CD14-positive monocyte (primary cell): Measurements from ENCODE around the gene HUWE1. TPM values are rescaled to one million over a fixed set of nuclear protein-coding genes. Genes with fewer than 3 reads are reported as not detected.

Experiments
- DNase-seq, 3 donors: peaks; one replicate each; pipeline ENCODE4 v3.0.0-alpha.2; 2011 to 2022
- H2AFZ ChIP-seq: 2 replicates; pipeline ENCODE4 v1.6.0; 2012; ENCODE audit warnings: mild to moderate bottlenecking, low read depth, low read length, inconsistent platforms; ENCODE audit not compliant: insufficient read depth, poor library complexity, severe bottlenecking
- H3K27ac ChIP-seq, 2 donors: 1 replicate in 1 of 2; 2 replicates in 1 of 2; pipeline ENCODE4 v1.5.1; 2012 to 2013; ENCODE audit warnings: low read length in 2 of 2, control low read depth in 1 of 2, inconsistent platforms in 1 of 2, low read depth in 1 of 2, mild to moderate bottlenecking in 1 of 2
- H3K27me3 ChIP-seq, 2 donors: one replicate each; pipeline versions ENCODE4 v1.6.0 to v1.6.1; 2011 to 2013; ENCODE audit warnings: low read length in 2 of 2; ENCODE audit not compliant: control insufficient read depth in 2 of 2, insufficient read depth in 2 of 2
- H3K36me3 ChIP-seq, 2 donors: replicated peaks in 1 of 2; 1 replicate in 1 of 2; 2 replicates in 1 of 2; pipeline versions ENCODE4 v1.5.1 to v1.6.1; 2012 to 2013; ENCODE audit warnings: low read length in 2 of 2, control low read depth in 1 of 2, inconsistent platforms in 1 of 2, mild to moderate bottlenecking in 1 of 2; ENCODE audit not compliant: insufficient read depth in 2 of 2, control insufficient read depth in 1 of 2
- H3K4me1 ChIP-seq, 2 donors: 1 replicate in 1 of 2; 2 replicates in 1 of 2; pipeline versions ENCODE4 v1.5.1 to v1.6.1; 2012 to 2013; ENCODE audit warnings: low read length in 2 of 2, control low read depth in 1 of 2, inconsistent platforms in 1 of 2, mild to moderate bottlenecking in 1 of 2, moderate library complexity in 1 of 2; ENCODE audit not compliant: insufficient read depth in 2 of 2, control insufficient read depth in 1 of 2
- H3K4me2 ChIP-seq: replicated peaks from 2 replicates; pipeline ENCODE3; 2012; ENCODE audit warnings: low read length, moderate library complexity, mild to moderate bottlenecking; ENCODE audit not compliant: poor library complexity, severe bottlenecking; ENCODE audit errors: extremely low read depth
- H3K4me3 ChIP-seq, 3 experiments: fragments of 200-600 bp in 1 of 3; sonication (generic) in 1 of 3; replicated peaks in 1 of 3; 1 replicate in 2 of 3; 2 replicates in 1 of 3; pipeline ENCODE4 v1.5.1; 2011 to 2013; ENCODE audit warnings: low read length in 3 of 3, mild to moderate bottlenecking in 3 of 3, control low read depth in 2 of 3, low read depth in 2 of 3, inconsistent platforms in 1 of 3, moderate library complexity in 1 of 3
- H3K79me2 ChIP-seq: 2 replicates; pipeline ENCODE4 v1.6.0; 2012; ENCODE audit warnings: mild to moderate bottlenecking, control low read depth, inconsistent platforms, low read length, moderate library complexity; ENCODE audit not compliant: insufficient read depth
- H3K9ac ChIP-seq: 2 replicates; pipeline ENCODE4 v1.6.0; 2017; ENCODE audit warnings: low read length, mild to moderate bottlenecking; ENCODE audit not compliant: insufficient read depth, poor library complexity, severe bottlenecking
- H3K9me3 ChIP-seq, 2 donors: replicated peaks in 1 of 2; 1 replicate in 1 of 2; 2 replicates in 1 of 2; pipeline versions ENCODE4 v1.5.1 to v1.6.1; 2012 to 2013; ENCODE audit warnings: low read length in 2 of 2, control low read depth in 1 of 2; ENCODE audit not compliant: control insufficient read depth in 1 of 2, insufficient read depth in 1 of 2
- H4K20me1 ChIP-seq: 2 replicates; pipeline ENCODE4 v1.6.0; 2012; ENCODE audit warnings: mild to moderate bottlenecking, low read length, control low read depth, moderate library complexity; ENCODE audit not compliant: insufficient read depth
- H3K27ac Mint-ChIP-seq, 7 donors: one replicate each; pipeline ENCODE4 v1.8.0; 2020; ENCODE audit warnings: mild to moderate bottlenecking in 7 of 7, mixed read lengths in 7 of 7, moderate library complexity in 6 of 7, inconsistent platforms in 2 of 7
- H3K27me3 Mint-ChIP-seq, 3 donors: one replicate each; pipeline ENCODE4 v1.8.0; 2021 to 2022; ENCODE audit warnings: low read depth in 3 of 3, mild to moderate bottlenecking in 3 of 3, mixed read lengths in 3 of 3, moderate library complexity in 3 of 3, inconsistent platforms in 1 of 3
- H3K36me3 Mint-ChIP-seq, 2 donors: one replicate each; pipeline ENCODE4 v1.8.0; 2020; ENCODE audit warnings: mixed read lengths in 2 of 2, inconsistent platforms in 1 of 2, mild to moderate bottlenecking in 1 of 2
- H3K4me1 Mint-ChIP-seq: one replicate; pipeline ENCODE4 v1.8.0; 2020; ENCODE audit warnings: mild to moderate bottlenecking, mixed read lengths
- H3K4me3 Mint-ChIP-seq, 2 donors: one replicate each; pipeline ENCODE4 v1.8.0; 2020; ENCODE audit warnings: mild to moderate bottlenecking in 2 of 2, mixed read lengths in 2 of 2, moderate library complexity in 1 of 2
- H3K9me3 Mint-ChIP-seq, 7 donors: one replicate each; pipeline ENCODE4 v1.8.0; 2020 to 2022; ENCODE audit warnings: mixed read lengths in 7 of 7, mild to moderate bottlenecking in 6 of 7, moderate library complexity in 6 of 7, inconsistent platforms in 2 of 7
- WGBS: methylation state at CpG from one replicate; pipeline ENCODE4 v1.1.5; 2013; ENCODE audit warnings: missing lambda C conversion rate; ENCODE audit not compliant: insufficient coverage; 5-methylcytosine and 5-hydroxymethylcytosine counted together
- intact Hi-C, 2 donors: fragments of 100-400 bp; cut with micrococcal nuclease; formaldehyde crosslinking; loops; one replicate each; pipeline versions ENCODE4 v1.15.0 to v1.15.1; 2023
- polyA plus RNA-seq, 3 donors: library from polyadenylated mRNA; depleted of rRNA in 1 of 3; unstranded in 2 of 3; stranded (reverse) in 1 of 3; fragments of 300-500 nt in 2 of 3; fragments of >200 nt in 1 of 3; fragmentation: Illumina TruSeq in 2 of 3; gene quantifications; 1 replicate in 2 of 3; 2 replicates in 1 of 3; pipeline ENCODE4 v1.2.3, GENCODE V29; 2012 to 2021
- TF ChIP-seq, protein P1 (sequence below): fragments of 200-600 bp; IDR thresholded peaks from one replicate; pipeline ENCODE4 v1.8.0; 2022; ENCODE audit warnings: antibody characterized with exemption, mild to moderate bottlenecking

Gene HUWE1
- polyA plus RNA-seq, 3 donors = 1.8 to 31.1 (median 4.3) TPM

DNA sequence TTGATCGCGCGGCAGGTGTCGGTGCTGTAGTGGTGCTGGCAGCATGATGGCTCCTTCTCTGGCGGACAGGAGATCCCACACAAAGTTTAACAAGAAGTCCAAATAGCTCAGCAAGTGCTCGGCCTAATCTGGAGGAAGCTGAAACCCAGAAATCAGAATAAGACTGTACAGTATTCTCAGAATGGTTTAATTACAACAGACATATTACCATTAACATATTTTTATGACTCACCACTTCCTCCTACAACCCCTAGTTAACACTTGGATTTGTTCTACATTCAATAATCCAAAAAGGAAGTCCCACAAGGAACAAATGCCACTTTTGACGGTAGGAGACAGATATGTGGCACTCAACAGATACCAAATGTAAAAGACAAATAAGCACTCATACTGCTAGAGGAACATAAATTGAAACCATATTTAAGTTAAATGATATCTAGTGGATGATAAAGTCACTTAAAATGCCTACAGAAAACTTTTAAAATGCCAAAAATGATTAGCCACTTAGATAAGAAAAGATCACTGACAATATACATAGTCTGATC is 91.2 kb downstream of the HUWE1 start:
- no peak overlapping the region for H3K4me3 ChIP-seq
- H3K4me2 ChIP-seq = no peak overlapping the region
- H3K36me3 ChIP-seq = peaks cover 55 to 74% of the 10 kb centered on the region in 2 donors
- H3K9me3 ChIP-seq = no peaks in the 10 kb centered on the region
- Mint-ChIP-seq H3K27me3 (peaks cover 0 to 5% (median 0%) of the 10 kb centered on the region in 3 donors), H3K36me3 (peaks cover 50 to 64% of the 10 kb centered on the region in 2 donors), H3K4me3 (no peak overlapping the region), H3K9me3 (peaks cover 0 to 1% (median 0%) of the 10 kb centered on the region in 7 donors), H3K27ac (peak overlapping the region; percentile 59 to 93 (median 83)), H3K4me1 (peaks cover 10% of the 10 kb centered on the region)
- WGBS = 21% methylated on average over 2 of the region's 7 CpGs
- intact Hi-C loops = no loop called here
- no peak overlapping the region for H3K9ac ChIP-seq
- DNase-seq = peak; percentile 8 to 37 (median 35)
- H4K20me1 ChIP-seq = peaks cover 8% of the 10 kb centered on the region
- peaks cover 0 to 13% of the 10 kb centered on the region in 2 donors for H3K27me3 ChIP-seq
- H2AFZ ChIP-seq = no peak overlapping the region
- H3K4me1 ChIP-seq = peaks cover 15 to 17% of the 10 kb centered on the region in 2 donors
- H3K27ac ChIP-seq = peak overlapping the region; percentile 38 to 46
- no peaks in the 10 kb centered on the region for H3K79me2 ChIP-seq
- TF ChIP-seq, protein P1, sequence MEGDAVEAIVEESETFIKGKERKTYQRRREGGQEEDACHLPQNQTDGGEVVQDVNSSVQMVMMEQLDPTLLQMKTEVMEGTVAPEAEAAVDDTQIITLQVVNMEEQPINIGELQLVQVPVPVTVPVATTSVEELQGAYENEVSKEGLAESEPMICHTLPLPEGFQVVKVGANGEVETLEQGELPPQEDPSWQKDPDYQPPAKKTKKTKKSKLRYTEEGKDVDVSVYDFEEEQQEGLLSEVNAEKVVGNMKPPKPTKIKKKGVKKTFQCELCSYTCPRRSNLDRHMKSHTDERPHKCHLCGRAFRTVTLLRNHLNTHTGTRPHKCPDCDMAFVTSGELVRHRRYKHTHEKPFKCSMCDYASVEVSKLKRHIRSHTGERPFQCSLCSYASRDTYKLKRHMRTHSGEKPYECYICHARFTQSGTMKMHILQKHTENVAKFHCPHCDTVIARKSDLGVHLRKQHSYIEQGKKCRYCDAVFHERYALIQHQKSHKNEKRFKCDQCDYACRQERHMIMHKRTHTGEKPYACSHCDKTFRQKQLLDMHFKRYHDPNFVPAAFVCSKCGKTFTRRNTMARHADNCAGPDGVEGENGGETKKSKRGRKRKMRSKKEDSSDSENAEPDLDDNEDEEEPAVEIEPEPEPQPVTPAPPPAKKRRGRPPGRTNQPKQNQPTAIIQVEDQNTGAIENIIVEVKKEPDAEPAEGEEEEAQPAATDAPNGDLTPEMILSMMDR = no peak

DNA sequence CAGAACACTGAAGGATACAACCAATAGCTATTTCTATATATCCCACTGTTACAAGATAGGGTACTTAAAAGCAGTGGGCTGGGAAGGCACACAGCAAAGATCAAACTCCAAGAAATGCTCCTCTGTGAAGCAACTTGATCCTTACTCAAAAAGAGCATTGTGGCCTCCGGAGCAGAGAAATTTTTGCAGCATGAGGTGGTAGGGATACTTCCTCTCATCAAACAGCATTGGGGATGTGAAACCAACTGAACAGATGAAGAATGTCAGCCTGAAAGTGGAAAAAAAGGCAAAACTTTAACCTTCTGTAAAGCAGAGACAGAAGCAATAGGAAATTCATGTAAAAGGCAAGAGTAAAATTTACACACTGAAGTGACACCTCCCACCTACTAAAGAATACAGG is 92.2 kb downstream of the HUWE1 start:
- Mint-ChIP-seq H3K4me1 (peaks cover 10% of the 10 kb centered on the region), H3K27me3 (peaks cover 0 to 2% (median 0%) of the 10 kb centered on the region in 3 donors), H3K36me3 (peaks cover 54 to 66% of the 10 kb centered on the region in 2 donors), H3K9me3 (no peaks in the 10 kb centered on the region), H3K27ac (peak overlapping the region in 5 of 7 donors; percentile 1 to 81 (median 45)), H3K4me3 (no peak overlapping the region)
- peaks cover 0 to 12% of the 10 kb centered on the region in 2 donors for H3K27me3 ChIP-seq
- peak in 1 of 3 donors; percentile 5 for DNase-seq
- H3K4me2 ChIP-seq = no peak overlapping the region
- H3K36me3 ChIP-seq = peaks cover 55 to 74% of the 10 kb centered on the region in 2 donors
- H3K9me3 ChIP-seq = no peaks in the 10 kb centered on the region
- no peaks in the 10 kb centered on the region for H3K79me2 ChIP-seq
- TF ChIP-seq, protein P1 = no peak
- no CpG with 5 or more reads among the region's 1 CpG for WGBS
- H4K20me1 ChIP-seq = peaks cover 8% of the 10 kb centered on the region
- peak overlapping the region in 1 of 2 donors; percentile 46 for H3K27ac ChIP-seq
- H3K4me1 ChIP-seq = peaks cover 15 to 17% of the 10 kb centered on the region in 2 donors
- intact Hi-C loops = no loop called here
- H3K9ac ChIP-seq = no peak overlapping the region
- H2AFZ ChIP-seq = no peak overlapping the region
- no peak overlapping the region for H3K4me3 ChIP-seq
